ENCODE data around the gene GALK1.

Gene GALK1

DNA sequence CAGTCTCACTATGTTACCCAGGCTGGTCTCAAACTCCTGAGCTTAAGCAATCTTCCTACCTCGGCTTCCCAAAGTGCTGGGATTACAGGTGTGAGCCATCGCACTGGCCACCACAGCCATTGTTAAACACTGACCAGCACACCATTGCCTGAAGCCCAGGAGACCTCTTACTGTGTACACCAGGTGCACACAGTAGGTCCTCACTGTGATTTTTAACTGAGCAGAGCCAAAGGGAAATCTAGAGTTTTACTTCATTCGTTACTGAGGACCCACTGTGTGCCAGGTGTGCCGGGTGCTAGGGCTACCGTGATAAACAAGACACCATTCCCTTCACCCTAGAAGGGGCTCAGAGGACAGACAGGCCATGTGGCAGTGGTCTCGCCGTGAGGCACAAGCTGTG lies 39.5 kb downstream of the GALK1 start:
- ATAC-seq, result no peak
- TF ChIP-seq, protein P1, sequence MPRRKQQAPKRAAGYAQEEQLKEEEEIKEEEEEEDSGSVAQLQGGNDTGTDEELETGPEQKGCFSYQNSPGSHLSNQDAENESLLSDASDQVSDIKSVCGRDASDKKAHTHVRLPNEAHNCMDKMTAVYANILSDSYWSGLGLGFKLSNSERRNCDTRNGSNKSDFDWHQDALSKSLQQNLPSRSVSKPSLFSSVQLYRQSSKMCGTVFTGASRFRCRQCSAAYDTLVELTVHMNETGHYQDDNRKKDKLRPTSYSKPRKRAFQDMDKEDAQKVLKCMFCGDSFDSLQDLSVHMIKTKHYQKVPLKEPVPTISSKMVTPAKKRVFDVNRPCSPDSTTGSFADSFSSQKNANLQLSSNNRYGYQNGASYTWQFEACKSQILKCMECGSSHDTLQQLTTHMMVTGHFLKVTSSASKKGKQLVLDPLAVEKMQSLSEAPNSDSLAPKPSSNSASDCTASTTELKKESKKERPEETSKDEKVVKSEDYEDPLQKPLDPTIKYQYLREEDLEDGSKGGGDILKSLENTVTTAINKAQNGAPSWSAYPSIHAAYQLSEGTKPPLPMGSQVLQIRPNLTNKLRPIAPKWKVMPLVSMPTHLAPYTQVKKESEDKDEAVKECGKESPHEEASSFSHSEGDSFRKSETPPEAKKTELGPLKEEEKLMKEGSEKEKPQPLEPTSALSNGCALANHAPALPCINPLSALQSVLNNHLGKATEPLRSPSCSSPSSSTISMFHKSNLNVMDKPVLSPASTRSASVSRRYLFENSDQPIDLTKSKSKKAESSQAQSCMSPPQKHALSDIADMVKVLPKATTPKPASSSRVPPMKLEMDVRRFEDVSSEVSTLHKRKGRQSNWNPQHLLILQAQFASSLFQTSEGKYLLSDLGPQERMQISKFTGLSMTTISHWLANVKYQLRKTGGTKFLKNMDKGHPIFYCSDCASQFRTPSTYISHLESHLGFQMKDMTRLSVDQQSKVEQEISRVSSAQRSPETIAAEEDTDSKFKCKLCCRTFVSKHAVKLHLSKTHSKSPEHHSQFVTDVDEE (CRISPR knock-in tag; IDR thresholded peaks at IDR 0.05), result no peak
- no peak for TF ChIP-seq CSDC2 (CRISPR knock-in tag; IDR thresholded peaks at IDR 0.05)
- TF ChIP-seq, protein P2, sequence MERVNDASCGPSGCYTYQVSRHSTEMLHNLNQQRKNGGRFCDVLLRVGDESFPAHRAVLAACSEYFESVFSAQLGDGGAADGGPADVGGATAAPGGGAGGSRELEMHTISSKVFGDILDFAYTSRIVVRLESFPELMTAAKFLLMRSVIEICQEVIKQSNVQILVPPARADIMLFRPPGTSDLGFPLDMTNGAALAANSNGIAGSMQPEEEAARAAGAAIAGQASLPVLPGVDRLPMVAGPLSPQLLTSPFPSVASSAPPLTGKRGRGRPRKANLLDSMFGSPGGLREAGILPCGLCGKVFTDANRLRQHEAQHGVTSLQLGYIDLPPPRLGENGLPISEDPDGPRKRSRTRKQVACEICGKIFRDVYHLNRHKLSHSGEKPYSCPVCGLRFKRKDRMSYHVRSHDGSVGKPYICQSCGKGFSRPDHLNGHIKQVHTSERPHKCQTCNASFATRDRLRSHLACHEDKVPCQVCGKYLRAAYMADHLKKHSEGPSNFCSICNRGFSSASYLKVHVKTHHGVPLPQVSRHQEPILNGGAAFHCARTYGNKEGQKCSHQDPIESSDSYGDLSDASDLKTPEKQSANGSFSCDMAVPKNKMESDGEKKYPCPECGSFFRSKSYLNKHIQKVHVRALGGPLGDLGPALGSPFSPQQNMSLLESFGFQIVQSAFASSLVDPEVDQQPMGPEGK (CRISPR knock-in tag; IDR thresholded peaks at IDR 0.05; ENCODE audit: borderline replicate concordance), result no peak

DNA sequence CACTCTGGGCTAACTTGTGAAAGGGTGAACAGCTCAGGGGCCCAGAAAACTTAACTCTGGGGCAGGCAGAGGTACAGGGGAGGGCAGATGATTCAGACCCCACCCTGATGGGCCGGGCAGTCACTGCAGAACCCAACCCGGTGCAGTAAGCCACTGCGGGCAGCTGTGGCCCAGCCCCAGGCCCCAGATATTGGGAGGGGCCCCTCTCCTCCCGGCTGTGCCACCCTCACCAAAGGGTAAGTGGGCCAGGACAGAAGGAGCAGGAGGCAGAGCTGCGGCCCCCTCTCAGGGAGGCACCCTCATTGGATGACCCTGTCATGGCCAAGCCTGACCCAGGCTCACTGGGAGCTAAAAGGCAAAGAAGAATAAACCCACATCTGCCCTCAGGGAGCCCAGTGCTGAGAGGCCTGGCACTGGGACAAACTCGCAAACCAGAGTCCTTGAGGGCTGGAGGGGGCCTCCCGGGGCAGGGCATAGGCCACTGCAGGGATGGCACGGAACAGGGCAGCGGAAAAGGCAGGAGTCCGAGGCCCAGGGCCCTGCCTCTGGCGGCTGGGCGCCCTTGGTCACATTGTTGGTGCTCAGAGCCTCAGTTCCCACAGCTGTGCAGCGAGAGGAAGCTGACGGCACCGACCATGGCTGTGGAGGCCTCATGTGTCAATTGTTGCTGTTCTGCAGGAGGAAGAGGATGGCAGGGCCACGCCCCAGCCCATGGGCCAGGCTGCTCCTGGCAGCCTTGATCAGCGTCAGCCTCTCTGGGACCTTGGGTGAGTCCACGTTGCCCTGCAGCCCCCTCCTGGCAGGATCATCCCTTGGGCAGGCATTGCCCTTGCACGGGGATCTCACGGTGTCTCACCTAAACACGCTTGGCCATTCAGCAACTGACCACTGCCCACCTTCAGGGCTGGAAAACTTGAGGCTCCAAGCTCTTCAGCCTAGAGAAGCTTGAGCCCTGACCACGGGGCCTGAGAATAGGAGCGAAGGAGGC lies 40.7 kb downstream of the GALK1 start:
- ATAC-seq, result no peak
- TF ChIP-seq, protein P3, sequence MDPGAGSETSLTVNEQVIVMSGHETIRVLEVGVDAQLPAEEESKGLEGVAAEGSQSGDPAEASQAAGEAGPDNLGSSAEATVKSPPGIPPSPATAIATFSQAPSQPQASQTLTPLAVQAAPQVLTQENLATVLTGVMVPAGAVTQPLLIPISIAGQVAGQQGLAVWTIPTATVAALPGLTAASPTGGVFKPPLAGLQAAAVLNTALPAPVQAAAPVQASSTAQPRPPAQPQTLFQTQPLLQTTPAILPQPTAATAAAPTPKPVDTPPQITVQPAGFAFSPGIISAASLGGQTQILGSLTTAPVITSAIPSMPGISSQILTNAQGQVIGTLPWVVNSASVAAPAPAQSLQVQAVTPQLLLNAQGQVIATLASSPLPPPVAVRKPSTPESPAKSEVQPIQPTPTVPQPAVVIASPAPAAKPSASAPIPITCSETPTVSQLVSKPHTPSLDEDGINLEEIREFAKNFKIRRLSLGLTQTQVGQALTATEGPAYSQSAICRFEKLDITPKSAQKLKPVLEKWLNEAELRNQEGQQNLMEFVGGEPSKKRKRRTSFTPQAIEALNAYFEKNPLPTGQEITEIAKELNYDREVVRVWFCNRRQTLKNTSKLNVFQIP (CRISPR knock-in tag; IDR thresholded peaks at IDR 0.05; ENCODE audit: borderline replicate concordance, low read depth), result no peak
- TF ChIP-seq ZNF70 (CRISPR knock-in tag; IDR thresholded peaks at IDR 0.05) (no peak), PPARA (CRISPR knock-in tag; IDR thresholded peaks at IDR 0.05; ENCODE audit: borderline replicate concordance) (no peak), ISL1 (CRISPR knock-in tag; IDR thresholded peaks at IDR 0.05) (no peak), OSR1 (CRISPR knock-in tag; IDR thresholded peaks at IDR 0.05) (no peak), CSDC2 (CRISPR knock-in tag; IDR thresholded peaks at IDR 0.05) (no peak), TCF4 (CRISPR knock-in tag; IDR thresholded peaks at IDR 0.05; ENCODE audit: borderline replicate concordance) (no peak), SNAI2 (CRISPR knock-in tag; IDR thresholded peaks at IDR 0.05) (no peak), ZNF565 (CRISPR knock-in tag; conservative IDR thresholded peaks at IDR 0.05; ENCODE audit: low read depth) (no peak), GLIS3 (CRISPR knock-in tag; IDR thresholded peaks at IDR 0.05) (no peak), RARB (CRISPR knock-in tag; IDR thresholded peaks at IDR 0.05) (no peak), ARNTL (CRISPR knock-in tag; IDR thresholded peaks at IDR 0.05; ENCODE audit: borderline replicate concordance, low read depth) (no peak)
- TF ChIP-seq, protein P4, sequence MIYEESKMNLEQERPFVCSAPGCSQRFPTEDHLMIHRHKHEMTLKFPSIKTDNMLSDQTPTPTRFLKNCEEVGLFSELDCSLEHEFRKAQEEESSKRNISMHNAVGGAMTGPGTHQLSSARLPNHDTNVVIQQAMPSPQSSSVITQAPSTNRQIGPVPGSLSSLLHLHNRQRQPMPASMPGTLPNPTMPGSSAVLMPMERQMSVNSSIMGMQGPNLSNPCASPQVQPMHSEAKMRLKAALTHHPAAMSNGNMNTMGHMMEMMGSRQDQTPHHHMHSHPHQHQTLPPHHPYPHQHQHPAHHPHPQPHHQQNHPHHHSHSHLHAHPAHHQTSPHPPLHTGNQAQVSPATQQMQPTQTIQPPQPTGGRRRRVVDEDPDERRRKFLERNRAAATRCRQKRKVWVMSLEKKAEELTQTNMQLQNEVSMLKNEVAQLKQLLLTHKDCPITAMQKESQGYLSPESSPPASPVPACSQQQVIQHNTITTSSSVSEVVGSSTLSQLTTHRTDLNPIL (CRISPR knock-in tag; IDR thresholded peaks at IDR 0.05; ENCODE audit: low read depth), result no peak
- TF ChIP-seq, protein P2 (CRISPR knock-in tag; IDR thresholded peaks at IDR 0.05; ENCODE audit: borderline replicate concordance), result no peak
- TF ChIP-seq, protein P1 (CRISPR knock-in tag; IDR thresholded peaks at IDR 0.05), result no peak

Data from SK-N-SH treated with all-trans-retinoic acid at 6 μM for 48 hours (cell line).